GM21381 (cell line): ENCODE data around the gene CA5B.
"Not testable (repeated sequence)": the region's sequence is repeated elsewhere in the genome, so short reads cannot be mapped to it uniquely, and the experiment has no call there.

Source experiments
- ATAC-seq: cut with Tn5 transposase; IDR thresholded peaks from one replicate; pipeline ENCODE4 v1.9.1; 2021; ENCODE audit warnings: mild to moderate bottlenecking, moderate library complexity; ENCODE audit not compliant: unreplicated experiment

CA5B gene

GRCh38 chrX:15747626-15748173, 9.6 kb downstream of the CA5B start:
- no peak for ATAC-seq

GRCh38 chrX:15748841-15749240, 10.8 kb downstream of the CA5B start:
- no peak for ATAC-seq

GRCh38 chrX:15749642-15750610, 11.9 kb downstream of the CA5B start:
- ATAC-seq = peak; percentile 94

GRCh38 chrX:15750611-15751154, 12.6 kb downstream of the CA5B start:
- ATAC-seq = no peak

GRCh38 chrX:15751155-15751819, 13.2 kb downstream of the CA5B start:
- no peak for ATAC-seq

- ATAC-seq = no peak
These were observed 17.0 kb downstream of the CA5B start for GRCh38 chrX:15755091-15755490.

- ATAC-seq = no peak
These were observed 20.1 kb downstream of the CA5B start for GRCh38 chrX:15758140-15758539.

- not testable (repeated sequence) for ATAC-seq
These were observed 21.8 kb downstream of the CA5B start for GRCh38 chrX:15759886-15760285.

- no peak for ATAC-seq
These were observed 23.6 kb downstream of the CA5B start for GRCh38 chrX:15761564-15762191.

- no peak for ATAC-seq
These were observed 31.4 kb downstream of the CA5B start for GRCh38 chrX:15769300-15769954.

GRCh38 chrX:15781961-15782699, 44.1 kb downstream of the CA5B start:
- ATAC-seq = peak; percentile 81

GRCh38 chrX:15785176-15785750, 47.2 kb downstream of the CA5B start:
- no peak for ATAC-seq

- ATAC-seq = no peak
These were observed 48.8 kb downstream of the CA5B start for GRCh38 chrX:15786915-15787314.

GRCh38 chrX:15789979-15790768, 52.1 kb downstream of the CA5B start, which contains the start of gene ZRSR2:
TSS of gene ZRSR2 (plus strand) at chrX:15790484. CDS start at chrX:15790496, 12 bp downstream.
- peak; percentile 90 for ATAC-seq

GRCh38 chrX:15790769-15791290, 52.8 kb downstream of the CA5B start:
- peak; percentile 6 for ATAC-seq

- ATAC-seq = no peak
These were observed 59.6 kb downstream of the CA5B start for GRCh38 chrX:15797707-15798106.

GRCh38 chrX:15804563-15804962, 66.5 kb downstream of the CA5B start:
- ATAC-seq = no peak

GRCh38 chrX:15808254-15808653, 70.2 kb downstream of the CA5B start:
- ATAC-seq = no peak
